ENCODE measurements around the gene SUV39H1. TPM values are rescaled to one million over a fixed set of nuclear protein-coding genes. Genes with fewer than 3 reads are reported as not detected.

SUV39H1 gene
- total and polyA plus RNA-seq, 4 donors = 3.2 to 5.8 (median 3.7) TPM

DNA sequence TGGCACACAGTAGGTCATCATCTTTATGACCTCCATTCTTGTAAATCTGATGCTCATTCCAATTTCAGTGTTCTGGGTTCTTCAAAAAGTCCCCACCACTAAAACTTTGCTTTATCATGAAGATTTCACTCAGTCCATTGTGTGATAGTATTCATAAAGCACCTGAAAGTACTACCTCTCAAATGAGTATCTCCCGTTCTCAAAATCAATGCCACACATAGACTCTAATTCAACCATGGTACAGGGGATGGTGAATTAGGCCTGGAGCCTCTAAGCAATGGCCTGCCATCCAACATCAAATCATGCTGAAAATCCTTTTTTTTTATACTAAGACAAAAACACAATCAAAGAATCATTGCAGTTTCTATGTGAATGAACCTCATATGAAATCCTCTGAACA is 32.4 kb upstream of the SUV39H1 start:
- Histone ChIP-seq H3K9ac (ENCODE audit: low read depth in 1 of 2, low read length in 2 of 2) (no peak overlapping the region), H3K9me3 (ENCODE audit: control insufficient read depth in 4 of 4, low read length in 3 of 4) (peaks cover 0 to 1% (median 0%) of the 10 kb centered on the region in 4 donors), H3K36me3 (ENCODE audit: control insufficient read depth in 4 of 4, insufficient read depth in 3 of 4, low read depth in 1 of 4, low read length in 3 of 4) (no peaks in the 10 kb centered on the region), H3K4me3 (ENCODE audit: low read depth in 1 of 3, low read length in 3 of 3) (no peak overlapping the region), H3K27me3 (ENCODE audit: control insufficient read depth in 4 of 4, insufficient read depth in 4 of 4, low read length in 3 of 4) (no peaks in the 10 kb centered on the region), H3K27ac (ENCODE audit: low read depth in 1 of 2, low read length in 2 of 2) (no peak overlapping the region), H3K4me1 (ENCODE audit: control insufficient read depth in 4 of 4, insufficient read depth in 4 of 4, low read length in 3 of 4) (no peaks in the 10 kb centered on the region)
- no peak for TF ChIP-seq YY1 (IDR thresholded peaks at IDR 0.05)
- no peak for TF ChIP-seq FOXA1 (IDR thresholded peaks at IDR 0.05)
- no peak for TF ChIP-seq RAD21 (IDR thresholded peaks at IDR 0.05)
- TF ChIP-seq, protein P1, sequence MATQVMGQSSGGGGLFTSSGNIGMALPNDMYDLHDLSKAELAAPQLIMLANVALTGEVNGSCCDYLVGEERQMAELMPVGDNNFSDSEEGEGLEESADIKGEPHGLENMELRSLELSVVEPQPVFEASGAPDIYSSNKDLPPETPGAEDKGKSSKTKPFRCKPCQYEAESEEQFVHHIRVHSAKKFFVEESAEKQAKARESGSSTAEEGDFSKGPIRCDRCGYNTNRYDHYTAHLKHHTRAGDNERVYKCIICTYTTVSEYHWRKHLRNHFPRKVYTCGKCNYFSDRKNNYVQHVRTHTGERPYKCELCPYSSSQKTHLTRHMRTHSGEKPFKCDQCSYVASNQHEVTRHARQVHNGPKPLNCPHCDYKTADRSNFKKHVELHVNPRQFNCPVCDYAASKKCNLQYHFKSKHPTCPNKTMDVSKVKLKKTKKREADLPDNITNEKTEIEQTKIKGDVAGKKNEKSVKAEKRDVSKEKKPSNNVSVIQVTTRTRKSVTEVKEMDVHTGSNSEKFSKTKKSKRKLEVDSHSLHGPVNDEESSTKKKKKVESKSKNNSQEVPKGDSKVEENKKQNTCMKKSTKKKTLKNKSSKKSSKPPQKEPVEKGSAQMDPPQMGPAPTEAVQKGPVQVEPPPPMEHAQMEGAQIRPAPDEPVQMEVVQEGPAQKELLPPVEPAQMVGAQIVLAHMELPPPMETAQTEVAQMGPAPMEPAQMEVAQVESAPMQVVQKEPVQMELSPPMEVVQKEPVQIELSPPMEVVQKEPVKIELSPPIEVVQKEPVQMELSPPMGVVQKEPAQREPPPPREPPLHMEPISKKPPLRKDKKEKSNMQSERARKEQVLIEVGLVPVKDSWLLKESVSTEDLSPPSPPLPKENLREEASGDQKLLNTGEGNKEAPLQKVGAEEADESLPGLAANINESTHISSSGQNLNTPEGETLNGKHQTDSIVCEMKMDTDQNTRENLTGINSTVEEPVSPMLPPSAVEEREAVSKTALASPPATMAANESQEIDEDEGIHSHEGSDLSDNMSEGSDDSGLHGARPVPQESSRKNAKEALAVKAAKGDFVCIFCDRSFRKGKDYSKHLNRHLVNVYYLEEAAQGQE (IDR thresholded peaks at IDR 0.05) = no peak
- no peak for TF ChIP-seq JUND (IDR thresholded peaks at IDR 0.05)
- no peak for TF ChIP-seq HNF4G (IDR thresholded peaks at IDR 0.05)
- TF ChIP-seq FOXA2 (IDR thresholded peaks at IDR 0.05) = no peak
- no peak for TF ChIP-seq GABPA (IDR thresholded peaks at IDR 0.05 in 1 of 2, conservative IDR thresholded peaks at IDR 0.05 in 1 of 2)
- TF ChIP-seq, protein P2, sequence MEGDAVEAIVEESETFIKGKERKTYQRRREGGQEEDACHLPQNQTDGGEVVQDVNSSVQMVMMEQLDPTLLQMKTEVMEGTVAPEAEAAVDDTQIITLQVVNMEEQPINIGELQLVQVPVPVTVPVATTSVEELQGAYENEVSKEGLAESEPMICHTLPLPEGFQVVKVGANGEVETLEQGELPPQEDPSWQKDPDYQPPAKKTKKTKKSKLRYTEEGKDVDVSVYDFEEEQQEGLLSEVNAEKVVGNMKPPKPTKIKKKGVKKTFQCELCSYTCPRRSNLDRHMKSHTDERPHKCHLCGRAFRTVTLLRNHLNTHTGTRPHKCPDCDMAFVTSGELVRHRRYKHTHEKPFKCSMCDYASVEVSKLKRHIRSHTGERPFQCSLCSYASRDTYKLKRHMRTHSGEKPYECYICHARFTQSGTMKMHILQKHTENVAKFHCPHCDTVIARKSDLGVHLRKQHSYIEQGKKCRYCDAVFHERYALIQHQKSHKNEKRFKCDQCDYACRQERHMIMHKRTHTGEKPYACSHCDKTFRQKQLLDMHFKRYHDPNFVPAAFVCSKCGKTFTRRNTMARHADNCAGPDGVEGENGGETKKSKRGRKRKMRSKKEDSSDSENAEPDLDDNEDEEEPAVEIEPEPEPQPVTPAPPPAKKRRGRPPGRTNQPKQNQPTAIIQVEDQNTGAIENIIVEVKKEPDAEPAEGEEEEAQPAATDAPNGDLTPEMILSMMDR (IDR thresholded peaks at IDR 0.05; ENCODE audit: low read depth, low read length, missing input control) = no peak
- TF ChIP-seq HNF4A (conservative IDR thresholded peaks at IDR 0.05) = no peak
- TF ChIP-seq, protein P3, sequence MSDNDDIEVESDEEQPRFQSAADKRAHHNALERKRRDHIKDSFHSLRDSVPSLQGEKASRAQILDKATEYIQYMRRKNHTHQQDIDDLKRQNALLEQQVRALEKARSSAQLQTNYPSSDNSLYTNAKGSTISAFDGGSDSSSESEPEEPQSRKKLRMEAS (IDR thresholded peaks at IDR 0.05) = no peak
- TF ChIP-seq RXRA (IDR thresholded peaks at IDR 0.05) = no peak
- TF ChIP-seq, protein P4, sequence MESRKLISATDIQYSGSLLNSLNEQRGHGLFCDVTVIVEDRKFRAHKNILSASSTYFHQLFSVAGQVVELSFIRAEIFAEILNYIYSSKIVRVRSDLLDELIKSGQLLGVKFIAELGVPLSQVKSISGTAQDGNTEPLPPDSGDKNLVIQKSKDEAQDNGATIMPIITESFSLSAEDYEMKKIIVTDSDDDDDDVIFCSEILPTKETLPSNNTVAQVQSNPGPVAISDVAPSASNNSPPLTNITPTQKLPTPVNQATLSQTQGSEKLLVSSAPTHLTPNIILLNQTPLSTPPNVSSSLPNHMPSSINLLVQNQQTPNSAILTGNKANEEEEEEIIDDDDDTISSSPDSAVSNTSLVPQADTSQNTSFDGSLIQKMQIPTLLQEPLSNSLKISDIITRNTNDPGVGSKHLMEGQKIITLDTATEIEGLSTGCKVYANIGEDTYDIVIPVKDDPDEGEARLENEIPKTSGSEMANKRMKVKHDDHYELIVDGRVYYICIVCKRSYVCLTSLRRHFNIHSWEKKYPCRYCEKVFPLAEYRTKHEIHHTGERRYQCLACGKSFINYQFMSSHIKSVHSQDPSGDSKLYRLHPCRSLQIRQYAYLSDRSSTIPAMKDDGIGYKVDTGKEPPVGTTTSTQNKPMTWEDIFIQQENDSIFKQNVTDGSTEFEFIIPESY (IDR thresholded peaks at IDR 0.05) = no peak
- TF ChIP-seq, protein P5, sequence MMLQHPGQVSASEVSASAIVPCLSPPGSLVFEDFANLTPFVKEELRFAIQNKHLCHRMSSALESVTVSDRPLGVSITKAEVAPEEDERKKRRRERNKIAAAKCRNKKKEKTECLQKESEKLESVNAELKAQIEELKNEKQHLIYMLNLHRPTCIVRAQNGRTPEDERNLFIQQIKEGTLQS (IDR thresholded peaks at IDR 0.05) = no peak
- no peak for TF ChIP-seq SP1 (IDR thresholded peaks at IDR 0.05)
- TF ChIP-seq EGR1 (IDR thresholded peaks at IDR 0.05; ENCODE audit: low read depth in 2 of 2) = no peak
- TF ChIP-seq NR2F2 (IDR thresholded peaks at IDR 0.05) = no peak
- DNase-seq (ENCODE audit: low spot score) = no peak
- WGBS = 83% methylated on average over 1 of the region's 1 CpG
